ENCODE measurements around the gene MUC13. TPM values are rescaled to one million over a fixed set of nuclear protein-coding genes. Genes with fewer than 3 reads are reported as not detected.

Gene MUC13
- total RNA-seq, 2 donors from 2014 or later = 0.66 to 1.6 TPM

GRCh38 chr3:124877674-124878073 is 56.9 kb downstream of the MUC13 start:
- TF ChIP-seq CTCF (IDR thresholded peaks at IDR 0.05) (no peak), POLR2A (IDR thresholded peaks at IDR 0.05) (no peak)
- Histone ChIP-seq H3K4me1 (peaks cover 22% of the 10 kb centered on the region), H3K9me3 (no peaks in the 10 kb centered on the region), H3K36me3 (replicated peaks in 1 of 2; ENCODE audit: insufficient read depth in 1 of 2, low read depth in 2 of 2) (no peaks in the 10 kb centered on the region), H3K27me3 (no peaks in the 10 kb centered on the region), H3K27ac (peak overlapping the region in 3 of 4 donors; percentile 41 to 79 (median 70)), H3K4me3 (no peak overlapping the region)
- WGBS, 2 donors = 91 to 94% methylated on average over 3 of the region's 3 CpGs
- ATAC-seq = no peak
- intact Hi-C loops (cut with DNase I) = no loop called here
- no peak for DNase-seq

GRCh38 chr3:124876401-124876878 is 58.1 kb downstream of the MUC13 start:
- H3K4me3 ChIP-seq = no peak overlapping the region
- TF ChIP-seq POLR2A (IDR thresholded peaks at IDR 0.05) (no peak), CTCF (IDR thresholded peaks at IDR 0.05) (no peak)
- H3K4me1 ChIP-seq = peaks cover 22% of the 10 kb centered on the region
- intact Hi-C loops (cut with DNase I) = no loop called here
- WGBS, 2 donors = 73 to 75% methylated on average over 3 of the region's 3 CpGs
- DNase-seq (peak in 1 of 4 donors; percentile 29), ATAC-seq (no peak)
- no peaks in the 10 kb centered on the region for H3K27me3 ChIP-seq
- H3K27ac ChIP-seq = peak overlapping the region in 1 of 4 donors; percentile 79
- no peaks in the 10 kb centered on the region for H3K36me3 ChIP-seq (replicated peaks in 1 of 2; ENCODE audit: insufficient read depth in 1 of 2, low read depth in 2 of 2)
- H3K9me3 ChIP-seq = no peaks in the 10 kb centered on the region

GRCh38 chr3:124873226-124873625 is 61.3 kb downstream of the MUC13 start:
- no peak overlapping the region for H3K4me3 ChIP-seq
- TF ChIP-seq POLR2A (IDR thresholded peaks at IDR 0.05) (no peak), CTCF (IDR thresholded peaks at IDR 0.05) (no peak)
- intact Hi-C loops (cut with DNase I) = no loop called here
- ATAC-seq (no peak), DNase-seq (no peak)
- no peaks in the 10 kb centered on the region for H3K9me3 ChIP-seq
- H3K4me1 ChIP-seq = peaks cover 9% of the 10 kb centered on the region
- H3K36me3 ChIP-seq (replicated peaks in 1 of 2; ENCODE audit: insufficient read depth in 1 of 2, low read depth in 2 of 2) = no peaks in the 10 kb centered on the region
- WGBS, 2 donors = 56 to 95% methylated on average over 1 of the region's 1 CpG
- H3K27ac ChIP-seq = no peak overlapping the region
- H3K27me3 ChIP-seq = no peaks in the 10 kb centered on the region

GRCh38 chr3:124867511-124867910 is 67.0 kb downstream of the MUC13 start:
- ATAC-seq (no peak), DNase-seq (no peak)
- intact Hi-C loops (cut with DNase I) = no loop called here
- Histone ChIP-seq H3K27ac (no peak overlapping the region), H3K9me3 (no peaks in the 10 kb centered on the region), H3K4me3 (no peak overlapping the region), H3K27me3 (no peaks in the 10 kb centered on the region), H3K36me3 (replicated peaks in 1 of 2; ENCODE audit: insufficient read depth in 1 of 2, low read depth in 2 of 2) (no peaks in the 10 kb centered on the region), H3K4me1 (no peaks in the 10 kb centered on the region)
- 94 to 98% methylated on average over 3 of the region's 3 CpGs for WGBS, 2 donors
- TF ChIP-seq CTCF (IDR thresholded peaks at IDR 0.05) = no peak
- no peak for TF ChIP-seq POLR2A (IDR thresholded peaks at IDR 0.05)

- H3K4me1 ChIP-seq = peaks cover 5% of the 10 kb centered on the region
- ATAC-seq (no peak), DNase-seq (no peak)
- H3K27ac ChIP-seq = peak overlapping the region in 1 of 4 donors; percentile 14
- H3K36me3 ChIP-seq (replicated peaks in 1 of 2; ENCODE audit: insufficient read depth in 1 of 2, low read depth in 2 of 2) = no peaks in the 10 kb centered on the region
- H3K27me3 ChIP-seq = no peaks in the 10 kb centered on the region
- TF ChIP-seq POLR2A (IDR thresholded peaks at IDR 0.05) = no peak
- TF ChIP-seq CTCF (IDR thresholded peaks at IDR 0.05) = no peak
- 63 to 88% methylated on average over 2 of the region's 2 CpGs for WGBS, 2 donors
- intact Hi-C loops (cut with DNase I) = no loop called here
- H3K4me3 ChIP-seq = no peak overlapping the region
- no peaks in the 10 kb centered on the region for H3K9me3 ChIP-seq
Observed at GRCh38 chr3:124862006-124862405, 72.5 kb downstream of the MUC13 start.

All from body of pancreas (tissue), 4 donors.